Measurements from ENCODE around the gene SNX22.

DNA sequence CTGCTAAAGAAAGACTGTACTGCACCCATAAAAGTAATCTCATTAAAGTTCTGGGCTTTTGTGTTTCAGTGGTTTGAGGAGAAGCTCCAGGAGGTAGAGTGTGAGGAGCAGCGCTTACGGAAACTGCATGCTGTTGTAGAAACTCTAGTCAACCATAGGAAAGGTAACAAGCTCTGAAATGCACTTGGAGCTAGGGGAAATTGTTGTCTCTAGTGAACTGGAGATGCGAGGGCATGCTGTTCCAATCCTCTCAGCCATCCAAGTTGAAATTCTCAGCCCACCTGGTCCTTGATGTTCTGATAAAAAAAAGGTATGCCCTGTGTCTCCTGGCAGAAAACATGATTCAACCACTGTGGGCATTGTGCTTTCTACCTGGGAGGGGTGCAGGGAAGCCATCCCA, 21.4 kb upstream of the SNX22 start:
- TF ChIP-seq, protein P1, sequence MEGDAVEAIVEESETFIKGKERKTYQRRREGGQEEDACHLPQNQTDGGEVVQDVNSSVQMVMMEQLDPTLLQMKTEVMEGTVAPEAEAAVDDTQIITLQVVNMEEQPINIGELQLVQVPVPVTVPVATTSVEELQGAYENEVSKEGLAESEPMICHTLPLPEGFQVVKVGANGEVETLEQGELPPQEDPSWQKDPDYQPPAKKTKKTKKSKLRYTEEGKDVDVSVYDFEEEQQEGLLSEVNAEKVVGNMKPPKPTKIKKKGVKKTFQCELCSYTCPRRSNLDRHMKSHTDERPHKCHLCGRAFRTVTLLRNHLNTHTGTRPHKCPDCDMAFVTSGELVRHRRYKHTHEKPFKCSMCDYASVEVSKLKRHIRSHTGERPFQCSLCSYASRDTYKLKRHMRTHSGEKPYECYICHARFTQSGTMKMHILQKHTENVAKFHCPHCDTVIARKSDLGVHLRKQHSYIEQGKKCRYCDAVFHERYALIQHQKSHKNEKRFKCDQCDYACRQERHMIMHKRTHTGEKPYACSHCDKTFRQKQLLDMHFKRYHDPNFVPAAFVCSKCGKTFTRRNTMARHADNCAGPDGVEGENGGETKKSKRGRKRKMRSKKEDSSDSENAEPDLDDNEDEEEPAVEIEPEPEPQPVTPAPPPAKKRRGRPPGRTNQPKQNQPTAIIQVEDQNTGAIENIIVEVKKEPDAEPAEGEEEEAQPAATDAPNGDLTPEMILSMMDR (IDR thresholded peaks at IDR 0.05), result no peak
- no peak for TF ChIP-seq POLR2A (IDR thresholded peaks at IDR 0.05)

All from lower leg skin (tissue), 3 donors.